ENCODE measurements around the gene TNS3. TPM values are rescaled to one million over a fixed set of nuclear protein-coding genes. Genes with fewer than 3 reads are reported as not detected.
A peak's percentile ranks its signal among the peaks of the same experiment; 100 is the strongest.

The TNS3 gene
- total and polyA plus RNA-seq, 4 donors = 58.6 to 117 (median 74.7) TPM

GRCh38 chr7:47570649-47571050 is 11.3 kb downstream of the TNS3 start:
- Histone ChIP-seq H3K9me3 (ENCODE audit: control insufficient read depth, insufficient read depth, low read length) (no peaks in the 10 kb centered on the region), H3K36me3 (ENCODE audit: control insufficient read depth, insufficient read depth, low read length) (peaks cover 6% of the 10 kb centered on the region), H3K27me3 (ENCODE audit: control insufficient read depth, insufficient read depth, low read length) (no peaks in the 10 kb centered on the region), H3K4me1 (ENCODE audit: control insufficient read depth, insufficient read depth, low read length) (peaks cover 69% of the 10 kb centered on the region), H3K4me3 (ENCODE audit: low read depth, low read length) (no peak overlapping the region), H3K27ac (ENCODE audit: low read depth, low read length) (peak overlapping the region; percentile 82)
- DNase-seq (ENCODE audit: low read depth in 4 of 6, low spot score in 6 of 6) = no peak
- WGBS (ENCODE audit: insufficient coverage) = 100% methylated on average over 1 of the region's 4 CpGs

DNA sequence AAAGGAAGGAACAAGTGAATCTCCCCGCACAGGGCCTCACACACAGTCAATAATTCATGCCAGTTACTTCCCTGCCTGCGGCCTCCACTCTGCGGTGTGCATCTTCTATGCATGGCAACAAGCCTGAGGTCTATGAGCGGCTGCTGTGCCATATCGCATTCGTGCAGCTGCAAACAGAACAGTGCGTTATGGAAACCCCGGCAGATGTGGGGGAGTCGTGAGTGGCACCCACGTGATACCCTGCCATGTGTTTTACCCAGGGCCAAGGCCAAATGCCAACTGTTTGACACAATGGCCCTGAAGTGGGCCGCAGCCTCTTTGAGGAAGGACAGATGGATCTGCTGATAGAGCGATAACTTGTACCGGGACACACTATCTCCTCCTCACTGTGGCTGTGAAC is 13.4 kb downstream of the TNS3 start:
- Histone ChIP-seq H3K4me1 (ENCODE audit: control insufficient read depth, insufficient read depth, low read length) (peaks cover 67% of the 10 kb centered on the region), H3K36me3 (ENCODE audit: control insufficient read depth, insufficient read depth, low read length) (peaks cover 6% of the 10 kb centered on the region), H3K27ac (ENCODE audit: low read depth, low read length) (peak overlapping the region; percentile 78), H3K9me3 (ENCODE audit: control insufficient read depth, insufficient read depth, low read length) (no peaks in the 10 kb centered on the region), H3K4me3 (ENCODE audit: low read depth, low read length) (no peak overlapping the region), H3K27me3 (ENCODE audit: control insufficient read depth, insufficient read depth, low read length) (no peaks in the 10 kb centered on the region)
- WGBS (ENCODE audit: insufficient coverage) = 49% methylated on average over 12 of the region's 13 CpGs
- DNase-seq (ENCODE audit: low read depth in 4 of 6, low spot score in 6 of 6) = peak in 3 of 6 donors; percentile 44 to 86 (median 81)

- WGBS (ENCODE audit: insufficient coverage) = 86% methylated on average over 7 of the region's 7 CpGs
- Histone ChIP-seq H3K27ac (ENCODE audit: low read depth, low read length) (peak overlapping the region; percentile 78), H3K36me3 (ENCODE audit: control insufficient read depth, insufficient read depth, low read length) (peaks cover 4% of the 10 kb centered on the region), H3K27me3 (ENCODE audit: control insufficient read depth, insufficient read depth, low read length) (no peaks in the 10 kb centered on the region), H3K4me1 (ENCODE audit: control insufficient read depth, insufficient read depth, low read length) (peaks cover 62% of the 10 kb centered on the region), H3K9me3 (ENCODE audit: control insufficient read depth, insufficient read depth, low read length) (no peaks in the 10 kb centered on the region), H3K4me3 (ENCODE audit: low read depth, low read length) (no peak overlapping the region)
- DNase-seq (ENCODE audit: low read depth in 4 of 6, low spot score in 6 of 6) = no peak
Measured at GRCh38 chr7:47568056-47568455, 13.9 kb downstream of the TNS3 start.

- H3K27me3 ChIP-seq (ENCODE audit: control insufficient read depth, insufficient read depth, low read length) = no peaks in the 10 kb centered on the region
- H3K27ac ChIP-seq (ENCODE audit: low read depth, low read length) = no peak overlapping the region
- H3K4me3 ChIP-seq (ENCODE audit: low read depth, low read length) = no peak overlapping the region
- H3K4me1 ChIP-seq (ENCODE audit: control insufficient read depth, insufficient read depth, low read length) = peaks cover 41% of the 10 kb centered on the region
- H3K36me3 ChIP-seq (ENCODE audit: control insufficient read depth, insufficient read depth, low read length) = peaks cover 3% of the 10 kb centered on the region
- WGBS (ENCODE audit: insufficient coverage) = 73% methylated on average over 4 of the region's 11 CpGs
- H3K9me3 ChIP-seq (ENCODE audit: control insufficient read depth, insufficient read depth, low read length) = no peaks in the 10 kb centered on the region
- DNase-seq (ENCODE audit: low read depth in 4 of 6, low spot score in 6 of 6) = peak in 1 of 6 donors; percentile 74
Measured at GRCh38 chr7:47565640-47566250, 16.2 kb downstream of the TNS3 start.

- Histone ChIP-seq H3K36me3 (ENCODE audit: control insufficient read depth, insufficient read depth, low read length) (peaks cover 5% of the 10 kb centered on the region), H3K27ac (ENCODE audit: low read depth, low read length) (no peak overlapping the region), H3K27me3 (ENCODE audit: control insufficient read depth, insufficient read depth, low read length) (no peaks in the 10 kb centered on the region), H3K4me1 (ENCODE audit: control insufficient read depth, insufficient read depth, low read length) (peaks cover 27% of the 10 kb centered on the region), H3K9me3 (ENCODE audit: control insufficient read depth, insufficient read depth, low read length) (no peaks in the 10 kb centered on the region), H3K4me3 (ENCODE audit: low read depth, low read length) (no peak overlapping the region)
- DNase-seq (ENCODE audit: low read depth in 4 of 6, low spot score in 6 of 6) = no peak
- WGBS (ENCODE audit: insufficient coverage) = 93% methylated on average over 3 of the region's 4 CpGs
Measured at GRCh38 chr7:47563521-47563920, 18.4 kb downstream of the TNS3 start.

DNA sequence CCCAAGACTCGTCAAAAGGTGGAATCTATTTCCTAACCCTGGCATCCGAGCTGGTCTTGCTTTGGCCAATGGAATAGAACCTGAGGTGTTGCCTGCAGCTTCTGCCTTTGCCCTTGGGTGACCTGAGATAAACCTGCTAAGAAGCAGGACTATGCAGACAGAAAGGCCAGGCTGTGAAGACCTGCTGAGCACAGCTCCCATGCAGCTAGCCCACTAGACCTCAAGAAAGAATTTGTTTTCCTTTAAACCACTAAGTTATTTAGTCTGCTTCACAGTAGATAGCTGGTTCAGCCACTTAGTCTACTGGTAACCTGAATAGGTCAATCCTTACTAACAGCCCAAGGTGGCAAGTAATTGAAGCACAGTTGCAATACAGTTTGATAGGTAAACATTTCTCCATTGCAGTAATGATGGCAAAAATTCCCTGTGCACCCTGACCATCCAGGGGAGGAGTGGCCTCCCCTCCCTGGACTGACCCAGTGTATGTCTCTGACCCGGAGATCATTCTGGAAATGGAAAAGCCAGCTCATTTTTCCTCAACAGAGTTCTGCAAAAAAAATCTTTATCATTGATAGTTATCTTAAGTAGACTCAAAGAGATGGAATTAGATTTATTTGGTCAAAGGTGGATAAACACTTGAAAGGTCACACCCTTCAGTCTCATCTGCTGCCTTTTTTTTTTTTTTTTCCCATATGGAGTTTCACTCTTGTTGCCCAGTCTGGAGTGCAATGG is 20.0 kb downstream of the TNS3 start:
- WGBS (ENCODE audit: insufficient coverage) = 96% methylated on average over 2 of the region's 3 CpGs
- Histone ChIP-seq H3K27ac (ENCODE audit: low read depth, low read length) (no peak overlapping the region), H3K4me3 (ENCODE audit: low read depth, low read length) (no peak overlapping the region), H3K4me1 (ENCODE audit: control insufficient read depth, insufficient read depth, low read length) (peaks cover 23% of the 10 kb centered on the region), H3K9me3 (ENCODE audit: control insufficient read depth, insufficient read depth, low read length) (no peaks in the 10 kb centered on the region), H3K36me3 (ENCODE audit: control insufficient read depth, insufficient read depth, low read length) (peaks cover 5% of the 10 kb centered on the region), H3K27me3 (ENCODE audit: control insufficient read depth, insufficient read depth, low read length) (no peaks in the 10 kb centered on the region)
- DNase-seq (ENCODE audit: low read depth in 4 of 6, low spot score in 6 of 6) = no peak

DNA sequence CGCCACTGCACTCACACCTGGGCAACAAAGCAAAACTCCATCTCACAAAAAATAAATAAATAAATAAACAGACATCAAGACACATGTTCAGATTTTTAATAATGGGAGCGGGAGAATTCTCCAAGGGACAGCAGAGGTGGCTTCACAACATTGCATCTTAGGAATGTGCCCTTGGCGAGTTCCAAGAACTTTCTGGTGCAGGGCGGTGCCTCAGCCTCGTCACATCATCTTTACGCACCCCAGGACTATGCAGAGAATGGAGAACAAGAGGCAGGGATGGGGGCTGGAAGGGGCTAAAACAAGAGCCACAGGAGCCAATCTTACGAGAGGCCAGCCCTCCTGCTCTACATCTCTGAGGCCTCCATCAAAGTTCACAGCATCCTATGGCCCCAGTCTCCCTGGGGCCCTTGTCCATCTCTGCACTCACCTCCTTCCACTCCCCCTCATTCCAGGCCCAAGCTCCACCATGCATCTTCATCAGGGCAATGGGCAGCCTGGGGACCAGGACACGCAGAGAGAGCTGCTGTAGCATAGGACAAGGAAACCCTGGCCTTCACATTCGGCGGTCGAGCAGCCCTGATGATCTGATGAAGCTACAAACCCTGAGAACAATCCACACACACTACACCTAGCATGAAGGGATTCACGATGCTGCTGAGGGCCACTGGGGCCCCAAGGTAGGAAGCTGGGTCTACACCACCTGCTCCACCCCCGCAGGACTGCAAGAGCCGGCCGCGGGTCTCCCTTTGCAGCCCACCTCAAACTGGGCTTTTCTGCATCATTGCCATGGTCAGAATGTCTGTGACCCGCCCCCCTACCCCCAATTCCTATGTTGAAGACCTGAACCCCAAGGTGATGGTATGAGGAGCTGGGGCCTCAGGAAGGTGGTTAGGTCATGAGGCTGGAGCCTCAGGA is 22.3 kb downstream of the TNS3 start:
- Histone ChIP-seq H3K4me1 (ENCODE audit: control insufficient read depth, insufficient read depth, low read length) (peaks cover 18% of the 10 kb centered on the region), H3K36me3 (ENCODE audit: control insufficient read depth, insufficient read depth, low read length) (peaks cover 11% of the 10 kb centered on the region), H3K9me3 (ENCODE audit: control insufficient read depth, insufficient read depth, low read length) (no peaks in the 10 kb centered on the region), H3K27ac (ENCODE audit: low read depth, low read length) (no peak overlapping the region), H3K27me3 (ENCODE audit: control insufficient read depth, insufficient read depth, low read length) (no peaks in the 10 kb centered on the region), H3K4me3 (ENCODE audit: low read depth, low read length) (no peak overlapping the region)
- DNase-seq (ENCODE audit: low read depth in 4 of 6, low spot score in 6 of 6) = no peak
- whole genome bisulfite sequencing (ENCODE audit: insufficient coverage) = 99% methylated on average over 10 of the region's 17 CpGs

DNA sequence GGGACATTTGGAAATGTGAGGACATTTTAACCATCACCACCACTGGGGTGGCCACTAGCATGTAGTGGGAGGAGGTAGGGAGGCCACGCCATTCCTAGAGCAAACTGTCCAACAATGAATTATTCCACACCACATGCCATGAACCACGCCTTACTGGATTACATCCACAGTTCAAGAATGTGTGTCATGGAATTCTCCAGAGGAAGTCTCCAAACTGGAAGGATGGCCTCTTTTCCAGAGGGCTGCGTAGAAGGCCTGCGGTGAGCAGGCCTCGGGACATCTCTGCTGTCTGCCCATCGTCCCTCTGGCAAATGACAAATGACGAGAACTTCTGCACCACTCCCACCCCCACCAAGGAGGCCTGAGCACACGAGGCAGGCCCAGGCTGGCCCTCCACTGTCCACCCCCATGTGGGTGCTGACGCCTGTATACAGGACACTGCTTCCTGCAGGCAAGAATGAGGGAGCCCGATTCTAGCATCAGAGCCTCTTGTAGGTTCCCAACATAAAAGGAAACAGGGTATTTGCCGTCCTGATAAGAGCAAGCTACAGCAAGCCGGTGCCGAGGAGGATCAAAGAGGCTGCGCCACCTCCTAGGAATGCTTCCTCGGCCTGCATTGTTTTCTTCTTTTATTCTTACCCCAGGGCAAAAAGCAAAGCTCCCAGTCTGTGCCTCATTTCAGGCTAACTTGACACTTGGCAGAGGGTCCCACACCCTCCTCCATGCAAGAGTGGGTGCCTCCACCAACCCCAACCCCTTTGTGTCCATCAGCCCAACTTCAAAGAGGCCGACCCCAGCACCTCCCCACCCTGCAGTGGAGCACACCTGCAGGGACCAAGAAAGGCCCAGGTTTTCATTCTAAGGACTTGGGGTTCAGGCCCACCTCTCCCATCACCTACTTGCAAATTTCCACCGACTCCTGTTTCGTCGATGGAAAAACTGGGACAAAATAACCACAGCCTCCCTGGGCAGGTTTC is 23.9 kb downstream of the TNS3 start:
- DNase-seq (ENCODE audit: low read depth in 4 of 6, low spot score in 6 of 6) = no peak
- Histone ChIP-seq H3K27me3 (ENCODE audit: control insufficient read depth, insufficient read depth, low read length) (no peaks in the 10 kb centered on the region), H3K4me3 (ENCODE audit: low read depth, low read length) (no peak overlapping the region), H3K36me3 (ENCODE audit: control insufficient read depth, insufficient read depth, low read length) (peaks cover 11% of the 10 kb centered on the region), H3K27ac (ENCODE audit: low read depth, low read length) (no peak overlapping the region), H3K9me3 (ENCODE audit: control insufficient read depth, insufficient read depth, low read length) (no peaks in the 10 kb centered on the region), H3K4me1 (ENCODE audit: control insufficient read depth, insufficient read depth, low read length) (peaks cover 18% of the 10 kb centered on the region)
- WGBS (ENCODE audit: insufficient coverage) = 71% methylated on average over 18 of the region's 19 CpGs

GRCh38 chr7:47557317-47557693 is 24.6 kb downstream of the TNS3 start:
- peaks cover 16% of the 10 kb centered on the region for H3K4me1 ChIP-seq (ENCODE audit: control insufficient read depth, insufficient read depth, low read length)
- H3K27ac ChIP-seq (ENCODE audit: low read depth, low read length) = no peak overlapping the region
- no peak overlapping the region for H3K4me3 ChIP-seq (ENCODE audit: low read depth, low read length)
- no peaks in the 10 kb centered on the region for H3K9me3 ChIP-seq (ENCODE audit: control insufficient read depth, insufficient read depth, low read length)
- peaks cover 9% of the 10 kb centered on the region for H3K36me3 ChIP-seq (ENCODE audit: control insufficient read depth, insufficient read depth, low read length)
- 100% methylated on average over 1 of the region's 4 CpGs for WGBS (ENCODE audit: insufficient coverage)
- DNase-seq (ENCODE audit: low read depth in 4 of 6, low spot score in 6 of 6) = no peak
- no peaks in the 10 kb centered on the region for H3K27me3 ChIP-seq (ENCODE audit: control insufficient read depth, insufficient read depth, low read length)
